ENCODE results near the gene NKIRAS2. TPM values are rescaled to one million over a fixed set of nuclear protein-coding genes. Genes with fewer than 3 reads are reported as not detected.

Gene NKIRAS2
- total and polyA plus RNA-seq, 2 donors (not counting 1 experiment from before 2014, with no cell fraction given), result 18.8 to 37.7 TPM

- H3K79me2 ChIP-seq (ENCODE audit: control insufficient read depth, insufficient read depth, low read length), result no peaks in the 10 kb centered on the region
- no peak overlapping the region for H2AFZ ChIP-seq (ENCODE audit: low read length)
- no peak overlapping the region for H3K9ac ChIP-seq (ENCODE audit: insufficient read depth, low read length)
- TF ChIP-seq CTCF (conservative IDR thresholded peaks at IDR 0.05 in 1 of 2, IDR thresholded peaks at IDR 0.05 in 1 of 2; ENCODE audit: low read depth in 1 of 2, low read length in 2 of 2) (no peak), EZH2 (IDR thresholded peaks at IDR 0.05; ENCODE audit: low read length, missing control alignments) (no peak)
- H3K27me3 ChIP-seq (ENCODE audit: control insufficient read depth, insufficient read depth, low read length), result peaks cover 2% of the 10 kb centered on the region
- H3K36me3 ChIP-seq (ENCODE audit: control insufficient read depth, insufficient read depth, low read length), result no peaks in the 10 kb centered on the region
- no peak overlapping the region for H3K27ac ChIP-seq (ENCODE audit: insufficient read depth, low read length)
- no peaks in the 10 kb centered on the region for H4K20me1 ChIP-seq (ENCODE audit: control insufficient read depth, extremely low read depth, insufficient read depth, low read length)
- DNase-seq (ENCODE audit: low read depth in 2 of 2), result no peak
- H3K9me3 ChIP-seq (ENCODE audit: control insufficient read depth, insufficient read depth, low read depth, low read length), result no peaks in the 10 kb centered on the region
- no peak overlapping the region for H3K4me3 ChIP-seq (replicated peaks in 1 of 4; ENCODE audit: control extremely low read depth in 1 of 4, insufficient read depth in 1 of 4, low read depth in 3 of 4, low read length in 4 of 4)
- H3K4me1 ChIP-seq (ENCODE audit: control insufficient read depth, extremely low read depth, insufficient read depth, low read length), result no peaks in the 10 kb centered on the region
- no peak overlapping the region for H3K4me2 ChIP-seq (ENCODE audit: extremely low read depth, insufficient read depth, low read length)
Measured at GRCh38 chr17:42031584-42031983, 11.7 kb downstream of the NKIRAS2 start.

- Histone ChIP-seq H3K27ac (ENCODE audit: insufficient read depth, low read length) (no peak overlapping the region), H3K27me3 (ENCODE audit: control insufficient read depth, insufficient read depth, low read length) (peaks cover 2% of the 10 kb centered on the region), H3K9ac (ENCODE audit: insufficient read depth, low read length) (no peak overlapping the region), H3K9me3 (ENCODE audit: control insufficient read depth, insufficient read depth, low read depth, low read length) (no peaks in the 10 kb centered on the region), H3K79me2 (ENCODE audit: control insufficient read depth, insufficient read depth, low read length) (no peaks in the 10 kb centered on the region), H2AFZ (ENCODE audit: low read length) (no peak overlapping the region), H3K4me2 (ENCODE audit: extremely low read depth, insufficient read depth, low read length) (no peak overlapping the region), H3K36me3 (ENCODE audit: control insufficient read depth, insufficient read depth, low read length) (no peaks in the 10 kb centered on the region), H3K4me1 (ENCODE audit: control insufficient read depth, extremely low read depth, insufficient read depth, low read length) (no peaks in the 10 kb centered on the region), H4K20me1 (ENCODE audit: control insufficient read depth, extremely low read depth, insufficient read depth, low read length) (no peaks in the 10 kb centered on the region), H3K4me3 (replicated peaks in 1 of 4; ENCODE audit: control extremely low read depth in 1 of 4, insufficient read depth in 1 of 4, low read depth in 3 of 4, low read length in 4 of 4) (no peak overlapping the region)
- no peak for DNase-seq (ENCODE audit: low read depth in 2 of 2)
- TF ChIP-seq EZH2 (IDR thresholded peaks at IDR 0.05; ENCODE audit: low read length, missing control alignments) (no peak), CTCF (conservative IDR thresholded peaks at IDR 0.05 in 1 of 2, IDR thresholded peaks at IDR 0.05 in 1 of 2; ENCODE audit: low read depth in 1 of 2, low read length in 2 of 2) (no peak)
Measured at GRCh38 chr17:42034059-42034458, 14.2 kb downstream of the NKIRAS2 start.

GRCh38 chr17:42038221-42038973 lies 18.5 kb downstream of the NKIRAS2 start:
- Histone ChIP-seq H3K79me2 (ENCODE audit: control insufficient read depth, insufficient read depth, low read length) (no peaks in the 10 kb centered on the region), H3K9me3 (ENCODE audit: control insufficient read depth, insufficient read depth, low read depth, low read length) (no peaks in the 10 kb centered on the region), H3K4me2 (ENCODE audit: extremely low read depth, insufficient read depth, low read length) (no peak overlapping the region), H3K36me3 (ENCODE audit: control insufficient read depth, insufficient read depth, low read length) (no peaks in the 10 kb centered on the region), H3K27me3 (ENCODE audit: control insufficient read depth, insufficient read depth, low read length) (no peaks in the 10 kb centered on the region), H3K27ac (ENCODE audit: insufficient read depth, low read length) (no peak overlapping the region), H3K9ac (ENCODE audit: insufficient read depth, low read length) (no peak overlapping the region), H4K20me1 (ENCODE audit: control insufficient read depth, extremely low read depth, insufficient read depth, low read length) (no peaks in the 10 kb centered on the region), H3K4me3 (replicated peaks in 1 of 4; ENCODE audit: control extremely low read depth in 1 of 4, insufficient read depth in 1 of 4, low read depth in 3 of 4, low read length in 4 of 4) (no peak overlapping the region), H3K4me1 (ENCODE audit: control insufficient read depth, extremely low read depth, insufficient read depth, low read length) (no peaks in the 10 kb centered on the region), H2AFZ (ENCODE audit: low read length) (no peak overlapping the region)
- TF ChIP-seq CTCF (conservative IDR thresholded peaks at IDR 0.05 in 1 of 2, IDR thresholded peaks at IDR 0.05 in 1 of 2; ENCODE audit: low read depth in 1 of 2, low read length in 2 of 2), result no peak
- TF ChIP-seq EZH2 (IDR thresholded peaks at IDR 0.05; ENCODE audit: low read length, missing control alignments), result no peak
- DNase-seq (ENCODE audit: low read depth in 2 of 2), result no peak
